HG02642 (cell line): ENCODE measurements around the gene ZDHHC4.
"Not testable (repeated sequence)": the region's sequence is repeated elsewhere in the genome, so short reads cannot be mapped to it uniquely, and the experiment has no call there.

Experiments used
- ATAC-seq: cut with Tn5 transposase; IDR thresholded peaks from one replicate; pipeline ENCODE4 v1.9.1; 2021; ENCODE audit warnings: mild to moderate bottlenecking; ENCODE audit not compliant: unreplicated experiment, poor library complexity

The ZDHHC4 gene

DNA sequence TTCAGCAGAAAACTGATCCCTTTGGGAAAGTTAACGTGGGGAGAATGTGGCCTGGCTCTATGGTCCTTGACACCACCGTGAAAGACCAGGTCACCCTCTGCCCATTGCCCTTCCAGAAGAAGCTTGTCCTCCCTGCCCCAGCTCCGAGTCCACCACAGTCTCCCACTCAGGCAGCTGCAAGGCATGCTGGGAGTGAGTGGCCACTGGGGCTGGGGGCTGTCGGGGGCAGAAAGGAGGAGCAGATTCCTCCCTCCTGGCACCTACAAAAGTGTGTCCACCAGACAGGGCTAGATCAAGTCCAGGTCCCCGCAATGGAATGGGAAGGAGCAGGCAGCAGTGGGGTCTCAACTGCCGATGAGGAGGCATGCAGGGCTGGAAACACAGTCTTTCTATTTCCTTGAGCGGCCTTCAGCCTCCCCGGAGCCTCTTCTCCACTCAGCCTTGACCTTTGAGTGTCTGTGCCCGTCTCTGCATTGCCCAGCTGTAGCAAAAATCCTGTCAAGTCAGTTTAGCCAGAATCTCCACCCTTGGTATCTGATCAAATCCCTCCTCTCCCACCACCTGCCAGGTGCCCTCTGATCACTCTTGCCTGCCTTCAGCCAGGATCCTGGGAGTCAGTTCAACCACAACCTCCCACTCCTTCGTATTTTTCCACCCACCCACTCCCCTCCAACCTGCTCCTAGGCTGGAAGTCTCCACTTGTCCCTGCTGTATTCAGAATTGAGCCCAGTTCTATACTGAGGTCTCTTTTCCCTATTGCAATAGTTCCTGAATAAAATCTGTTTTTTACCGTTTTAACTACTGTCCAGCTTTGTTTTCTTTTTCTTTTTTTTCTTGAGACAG is 53.0 kb downstream of the ZDHHC4 start:
- no peak for ATAC-seq

DNA sequence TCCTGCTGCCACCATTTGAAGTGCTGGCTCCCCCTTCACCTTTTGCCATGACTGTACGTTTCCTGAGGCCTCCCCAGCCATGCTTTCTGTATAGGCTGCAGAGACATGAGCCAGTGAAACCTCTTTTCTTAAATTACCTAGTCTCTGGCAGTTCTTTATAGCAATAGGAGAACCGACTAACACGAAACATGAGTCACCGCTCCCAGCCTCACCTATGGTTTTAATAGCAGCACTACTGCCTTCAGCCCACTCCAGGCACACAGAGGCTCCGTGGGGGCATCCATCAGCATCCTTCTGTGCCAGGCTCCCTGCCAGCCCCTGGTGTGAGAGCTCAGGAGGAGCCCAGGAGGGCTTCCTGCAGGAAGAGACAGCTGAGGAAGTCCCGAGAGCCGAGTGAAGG is 54.4 kb downstream of the ZDHHC4 start:
- ATAC-seq, result no peak

DNA sequence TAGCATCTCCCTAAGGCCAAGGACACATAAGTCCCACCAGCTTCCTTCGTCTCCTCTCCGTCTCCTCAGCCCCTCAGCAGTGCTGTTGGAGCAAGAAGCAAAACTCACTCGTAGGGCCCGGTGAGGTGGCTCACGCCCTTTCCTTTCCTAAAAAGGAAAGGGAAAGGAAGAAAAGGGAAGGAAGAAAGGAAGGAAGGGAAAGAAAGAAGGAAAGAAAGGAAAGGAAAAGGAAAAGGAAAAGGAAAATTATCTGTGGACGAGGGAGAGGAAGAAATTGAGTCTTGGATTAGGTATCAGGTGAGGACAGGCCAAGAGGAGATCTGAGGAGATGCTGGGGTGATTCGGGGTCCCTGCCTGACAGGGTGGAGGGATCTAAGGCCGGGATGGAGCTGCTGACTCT is 56.8 kb downstream of the ZDHHC4 start:
- no peak for ATAC-seq

DNA sequence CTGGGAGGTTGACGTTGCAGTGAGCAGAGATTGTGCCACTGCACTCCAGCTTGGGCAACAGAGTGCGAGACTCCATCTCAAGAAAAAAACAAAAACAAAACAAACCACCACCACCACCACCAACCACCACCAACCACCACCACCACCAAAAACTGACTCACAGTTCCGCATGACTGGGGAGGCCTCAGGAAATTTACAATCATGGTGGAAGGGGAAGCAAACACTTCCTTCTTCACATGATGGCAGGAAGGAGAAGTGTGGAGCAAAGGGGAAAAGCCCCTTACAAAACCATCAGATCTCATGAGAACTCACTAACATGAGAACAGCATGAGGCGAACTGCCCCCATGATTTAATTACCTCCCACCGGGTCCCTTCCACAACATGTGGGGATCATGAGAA is 57.7 kb downstream of the ZDHHC4 start:
- not testable (repeated sequence) for ATAC-seq

- peak; percentile 72 for ATAC-seq
Observed at GRCh38 chr7:6636741-6637543, 59.7 kb downstream of the ZDHHC4 start, which contains the start of gene ZNF316. ZNF316 (plus strand) TSS chr7:6637318; CDS start chr7:6642410, 5,092 bp downstream.

DNA sequence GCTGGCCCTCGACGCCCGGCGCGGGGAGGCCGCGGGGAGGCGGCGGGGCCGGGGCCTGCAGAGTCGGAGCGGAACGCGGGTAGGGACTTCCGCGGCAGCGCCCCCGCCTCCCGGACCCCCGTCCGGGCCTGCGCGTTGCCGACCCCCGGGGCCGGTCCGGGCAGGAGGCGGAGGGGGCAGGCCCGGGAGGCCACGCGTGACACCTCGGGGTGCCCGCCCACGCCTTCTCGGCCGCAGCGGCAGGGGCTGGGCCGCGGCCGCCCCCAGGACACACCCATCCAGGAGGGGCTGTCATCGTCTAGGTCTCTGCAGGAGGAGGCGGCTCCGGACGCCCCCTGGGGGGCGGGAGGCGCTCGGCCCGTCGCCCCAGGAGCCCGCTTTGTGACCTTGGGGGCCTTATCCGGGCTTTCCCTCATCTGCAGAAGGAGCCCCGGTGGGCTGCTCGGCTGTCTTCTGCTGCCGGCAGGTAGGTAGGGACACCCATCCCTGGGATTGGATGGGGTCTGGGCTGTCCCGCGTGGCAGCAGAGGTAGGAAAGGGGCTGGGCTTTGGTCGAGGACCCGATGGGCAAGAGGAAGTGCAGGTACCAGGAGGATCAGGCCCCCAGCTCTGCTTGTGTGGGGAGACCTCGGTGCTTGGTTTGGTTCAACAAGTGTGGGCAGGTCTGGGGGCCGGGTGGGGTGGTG is 60.4 kb downstream of the ZDHHC4 start:
- ATAC-seq, result peak; percentile 76
